MCF 10A (cell line): ENCODE results near the gene CST7. TPM values are rescaled to one million over a fixed set of nuclear protein-coding genes. Genes with fewer than 3 reads are reported as not detected.

Experiments
- BruUV-seq: library from RNA; stranded (reverse); fragments of 400-500 nt; replicated peaks from 2 replicates; lab custom pipeline; 2021; lab: Mats Ljungman, UMichigan
- CTCF ChIA-PET: fragments of 300-600 bp; sonication (Branson Sonifier 250); formaldehyde crosslinking; extraction: SDS; loops from one replicate; lab custom pipeline; 2021; ENCODE audit warnings: antibody characterized with exemption, inconsistent platforms; lab: Yijun Ruan, JAX
- POLR2A ChIA-PET: fragments of 300-600, 350-650 bp; sonication (Branson Sonifier 250); formaldehyde crosslinking; extraction: SDS; loops from one replicate; lab custom pipeline; 2020; ENCODE audit warnings: antibody characterized with exemption, inconsistent platforms; lab: Yijun Ruan, JAX
- DNase-seq: peaks from one replicate; pipeline ENCODE4 v3.0.0-alpha.2; 2018; ENCODE audit not compliant: unreplicated experiment
- H3K27ac Mint-ChIP-seq: one replicate; pipeline ENCODE4 v1.8.0; 2022; ENCODE audit warnings: mild to moderate bottlenecking, low read depth, mixed read lengths; ENCODE audit not compliant: unreplicated experiment
- H3K27me3 Mint-ChIP-seq: one replicate; pipeline ENCODE4 v1.8.0; 2022; ENCODE audit warnings: mixed read lengths; ENCODE audit not compliant: insufficient read depth, unreplicated experiment
- H3K36me3 Mint-ChIP-seq: one replicate; pipeline ENCODE4 v1.8.0; 2022; ENCODE audit warnings: mild to moderate bottlenecking, moderate library complexity, mixed read lengths; ENCODE audit not compliant: insufficient read depth, unreplicated experiment
- H3K4me1 Mint-ChIP-seq: one replicate; pipeline ENCODE4 v1.8.0; 2022; ENCODE audit warnings: mixed read lengths; ENCODE audit not compliant: insufficient read depth, unreplicated experiment
- H3K4me3 Mint-ChIP-seq: one replicate; pipeline ENCODE4 v1.8.0; 2022; ENCODE audit warnings: mild to moderate bottlenecking, moderate library complexity, mixed read lengths; ENCODE audit not compliant: unreplicated experiment
- H3K9me3 Mint-ChIP-seq: one replicate; pipeline ENCODE4 v1.8.0; 2022; ENCODE audit warnings: mixed read lengths; ENCODE audit not compliant: unreplicated experiment
- CTCF ChIP-seq: fragments of 200-600 bp; IDR thresholded peaks from one replicate; pipeline ENCODE4 v1.8.0; 2022; ENCODE audit warnings: antibody characterized with exemption, mild to moderate bottlenecking; ENCODE audit not compliant: unreplicated experiment
- intact Hi-C: fragments of 100-400 bp; cut with micrococcal nuclease; formaldehyde crosslinking; loops from 2 replicates; pipeline ENCODE4 v1.14.1; 2022
- total RNA-seq: library from RNA; stranded (reverse); gene quantifications from 2 replicates; pipeline ENCODE4 v1.2.3, GENCODE V29; 2022

The CST7 gene
- total RNA-seq, 1 experiment from 2014 or later: not detected

- H3K9me3 Mint-ChIP-seq: peaks cover 6% of the 10 kb centered on the region
- BruUV-seq: no TSS peak
- H3K36me3 Mint-ChIP-seq: peaks cover 6% of the 10 kb centered on the region
- ChIA-PET CTCF (interaction anchor here (0.6 to 3.5 kb wide), 6 partner anchors 12 to 66 kb away, joined by 3 to 19 read pairs (median 8); no protein-coding TSS in a partner anchor), POLR2A (interaction anchor here (1.0 to 3.0 kb wide), 3 partner anchors 10 to 24 kb away, joined by 3 to 10 read pairs (median 4); partner anchors contain the start of gene APMAP)
- H3K4me3 Mint-ChIP-seq: no peak overlapping the region
- intact Hi-C loops: no loop called here
- no peak overlapping the region for H3K27ac Mint-ChIP-seq
- H3K4me1 Mint-ChIP-seq: no peaks in the 10 kb centered on the region
- no peak for TF ChIP-seq CTCF
- H3K27me3 Mint-ChIP-seq: peaks cover 11% of the 10 kb centered on the region
- DNase-seq: no peak
Measured at GRCh38 chr20:25007491-25008305, 58.6 kb downstream of the CST7 start.

DNA sequence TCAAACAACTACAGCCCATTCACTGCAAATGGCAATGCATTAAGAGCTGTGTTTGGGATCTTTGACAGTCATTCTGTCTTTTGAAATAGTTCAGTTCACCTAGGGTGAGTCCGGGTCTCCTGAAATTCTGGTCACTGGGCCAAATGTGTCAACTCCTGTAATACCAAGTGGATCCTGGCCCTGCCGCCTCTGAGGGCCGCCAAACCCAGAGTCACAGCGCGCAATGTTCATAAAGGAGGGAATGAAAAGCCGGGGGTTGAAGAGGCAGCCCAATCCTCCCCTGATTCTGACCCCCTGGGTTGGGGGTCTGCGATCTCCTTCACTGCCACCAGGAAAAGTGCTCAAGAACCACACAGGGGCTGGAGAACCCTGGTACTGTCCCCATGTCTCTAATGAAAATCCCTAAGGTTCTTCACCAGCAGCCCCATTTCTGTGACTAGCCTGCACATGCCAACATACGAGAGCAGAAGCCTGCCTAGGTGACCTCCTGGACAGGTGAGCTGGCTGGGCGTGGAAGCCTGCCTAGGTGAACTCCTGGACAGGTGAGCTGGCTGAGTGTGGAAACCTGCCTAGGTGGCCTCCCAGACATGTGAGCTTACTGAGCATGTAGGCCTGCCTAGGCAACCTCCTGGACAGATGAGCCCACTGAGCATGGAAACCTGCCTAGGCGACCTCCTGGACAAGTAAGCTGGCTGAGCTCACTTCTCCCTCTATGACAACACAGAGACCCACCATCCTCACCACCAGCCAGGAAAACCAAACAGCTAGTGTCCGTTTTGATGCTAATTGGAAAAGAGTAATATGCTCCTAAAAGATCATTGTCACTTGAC, 59.5 kb downstream of the CST7 start:
- no TSS peak for BruUV-seq
- CTCF ChIA-PET: interaction anchor here (0.6 to 3.5 kb wide), 12 partner anchors 8 to 1905 kb away, joined by 3 to 19 read pairs (median 4); no protein-coding TSS in a partner anchor
- H3K27ac Mint-ChIP-seq: no peak overlapping the region
- H3K4me3 Mint-ChIP-seq: no peak overlapping the region
- no peak for TF ChIP-seq CTCF
- H3K9me3 Mint-ChIP-seq: no peaks in the 10 kb centered on the region
- POLR2A ChIA-PET: interaction anchor here (0.8 to 3.0 kb wide), 5 partner anchors 10 to 53 kb away, joined by 3 to 10 read pairs (median 4); partner anchors contain the start of gene APMAP
- H3K36me3 Mint-ChIP-seq: peaks cover 6% of the 10 kb centered on the region
- intact Hi-C loops: no loop called here
- DNase-seq: no peak
- no peaks in the 10 kb centered on the region for H3K4me1 Mint-ChIP-seq
- H3K27me3 Mint-ChIP-seq: peaks cover 11% of the 10 kb centered on the region

Other genes with a start within 250 kb of the CST7 start
- 75.3 and 104 TPM in 2 replicates for gene APMAP, start 43.5 kb downstream of the CST7 start, total RNA-seq
- gene ACSS1, start 108.9 kb downstream of the CST7 start, total RNA-seq: 0.51 and 0.83 TPM in 2 replicates
- gene VSX1, start 132.9 kb downstream of the CST7 start, total RNA-seq: not detected in 2 replicates
- 98.0 and 99.5 TPM in 2 replicates for gene ENTPD6, start 246.4 kb downstream of the CST7 start, total RNA-seq